Mammary epithelial cell (primary cell): ENCODE measurements around the gene BRF1.

ENCODE experiments used
- EZH2 ChIP-seq: IDR thresholded peaks from 2 replicates; pipeline ENCODE4 v1.6.1; 2012; ENCODE audit warnings: low read length, inconsistent platforms, borderline replicate concordance
- TF ChIP-seq, protein P1 (sequence below), 2 donors: IDR thresholded peaks in 1 of 2; conservative IDR thresholded peaks in 1 of 2; 2 replicates each; pipeline ENCODE4 v1.5.1; 2011 to 2012; ENCODE audit warnings: inconsistent platforms in 2 of 2, low read length in 2 of 2, mild to moderate bottlenecking in 2 of 2, control low read depth in 1 of 2, low read depth in 1 of 2; ENCODE audit not compliant: insufficient read depth in 1 of 2; ENCODE audit errors: extremely low read depth in 1 of 2

DNA sequence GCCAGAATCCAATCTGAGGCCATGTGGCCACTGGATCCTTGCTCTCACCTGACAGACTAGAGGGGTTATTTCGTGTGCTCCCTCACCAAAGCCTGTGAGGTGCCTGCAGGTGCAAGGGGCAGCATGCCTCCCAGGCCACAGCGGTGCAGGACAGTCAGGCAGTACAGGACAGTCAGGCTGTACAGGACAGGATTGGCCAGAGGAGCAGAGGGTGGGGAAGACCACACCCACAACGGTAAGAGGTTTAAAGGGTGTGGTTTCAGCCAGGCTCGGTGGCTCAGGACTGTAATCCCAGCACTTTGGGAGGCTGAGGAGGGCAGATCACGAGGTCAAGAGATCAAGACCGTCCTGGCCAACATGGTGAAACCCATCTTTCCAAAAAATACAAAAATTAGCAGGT lies 3.1 kb upstream of the BRF1 start:
- TF ChIP-seq, protein P1, sequence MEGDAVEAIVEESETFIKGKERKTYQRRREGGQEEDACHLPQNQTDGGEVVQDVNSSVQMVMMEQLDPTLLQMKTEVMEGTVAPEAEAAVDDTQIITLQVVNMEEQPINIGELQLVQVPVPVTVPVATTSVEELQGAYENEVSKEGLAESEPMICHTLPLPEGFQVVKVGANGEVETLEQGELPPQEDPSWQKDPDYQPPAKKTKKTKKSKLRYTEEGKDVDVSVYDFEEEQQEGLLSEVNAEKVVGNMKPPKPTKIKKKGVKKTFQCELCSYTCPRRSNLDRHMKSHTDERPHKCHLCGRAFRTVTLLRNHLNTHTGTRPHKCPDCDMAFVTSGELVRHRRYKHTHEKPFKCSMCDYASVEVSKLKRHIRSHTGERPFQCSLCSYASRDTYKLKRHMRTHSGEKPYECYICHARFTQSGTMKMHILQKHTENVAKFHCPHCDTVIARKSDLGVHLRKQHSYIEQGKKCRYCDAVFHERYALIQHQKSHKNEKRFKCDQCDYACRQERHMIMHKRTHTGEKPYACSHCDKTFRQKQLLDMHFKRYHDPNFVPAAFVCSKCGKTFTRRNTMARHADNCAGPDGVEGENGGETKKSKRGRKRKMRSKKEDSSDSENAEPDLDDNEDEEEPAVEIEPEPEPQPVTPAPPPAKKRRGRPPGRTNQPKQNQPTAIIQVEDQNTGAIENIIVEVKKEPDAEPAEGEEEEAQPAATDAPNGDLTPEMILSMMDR (conservative IDR thresholded peaks at IDR 0.05 in 1 of 2, IDR thresholded peaks at IDR 0.05 in 1 of 2; ENCODE audit: extremely low read depth in 1 of 2, insufficient read depth in 1 of 2, low read depth in 1 of 2, low read length in 2 of 2): no peak
- no peak for TF ChIP-seq EZH2
